ENCODE results near the gene HSPB8.

The HSPB8 gene

DNA sequence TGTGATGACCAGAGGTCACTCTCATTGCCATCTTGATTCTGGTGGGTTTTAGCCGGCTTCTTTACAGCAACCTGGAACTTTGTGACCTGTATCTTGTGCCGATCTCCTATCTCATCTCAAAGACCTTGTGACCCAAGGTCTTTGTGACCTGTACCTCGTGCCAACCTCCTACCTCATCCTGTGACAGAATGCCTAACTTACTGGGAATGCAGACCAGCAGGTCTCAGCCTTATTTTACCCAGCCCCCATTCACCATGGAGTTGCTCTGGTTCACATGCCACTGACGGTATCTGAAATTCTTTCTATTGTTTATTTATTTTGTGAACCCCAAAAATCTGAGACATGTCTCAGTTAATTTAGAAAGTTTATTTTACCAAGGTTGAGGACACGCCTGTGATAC is 7.4 kb upstream of the HSPB8 start:
- DNase-seq (ENCODE audit: low read depth) = no peak

DNA sequence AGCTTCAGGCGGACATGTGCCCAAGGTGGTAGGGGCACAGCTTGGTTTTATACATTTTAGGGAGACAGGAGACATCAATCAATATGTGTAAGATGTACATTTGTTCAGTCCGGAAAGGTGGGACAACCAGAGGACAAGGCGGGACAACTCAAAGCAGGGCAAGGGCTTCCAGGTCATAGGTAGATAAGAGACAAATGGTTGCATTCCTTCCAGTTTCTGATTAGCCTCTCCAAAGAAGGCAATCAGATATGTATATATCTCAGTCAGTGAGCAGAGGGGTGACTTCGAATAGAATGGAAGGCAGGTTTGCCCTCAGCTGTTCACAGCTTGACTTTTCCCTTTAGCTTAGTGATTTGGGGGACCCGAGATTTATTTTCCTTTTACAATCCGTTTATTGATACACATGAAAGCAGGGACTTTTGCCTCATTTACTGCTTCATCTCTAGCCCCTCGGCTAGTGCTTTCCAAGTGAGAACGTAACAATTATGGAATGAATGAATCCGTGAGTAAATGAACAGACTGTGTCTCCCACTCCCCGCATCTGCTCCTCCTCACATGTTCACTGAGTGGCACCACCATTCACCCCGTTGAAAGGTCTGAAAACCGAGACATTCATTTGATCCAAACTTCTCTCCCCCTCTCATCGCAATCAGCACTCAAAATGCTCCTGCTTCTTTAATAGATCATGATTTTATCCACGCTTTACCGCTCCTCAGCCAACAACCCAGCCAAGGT is 6.9 kb upstream of the HSPB8 start:
- no peak for DNase-seq (ENCODE audit: low read depth)

DNA sequence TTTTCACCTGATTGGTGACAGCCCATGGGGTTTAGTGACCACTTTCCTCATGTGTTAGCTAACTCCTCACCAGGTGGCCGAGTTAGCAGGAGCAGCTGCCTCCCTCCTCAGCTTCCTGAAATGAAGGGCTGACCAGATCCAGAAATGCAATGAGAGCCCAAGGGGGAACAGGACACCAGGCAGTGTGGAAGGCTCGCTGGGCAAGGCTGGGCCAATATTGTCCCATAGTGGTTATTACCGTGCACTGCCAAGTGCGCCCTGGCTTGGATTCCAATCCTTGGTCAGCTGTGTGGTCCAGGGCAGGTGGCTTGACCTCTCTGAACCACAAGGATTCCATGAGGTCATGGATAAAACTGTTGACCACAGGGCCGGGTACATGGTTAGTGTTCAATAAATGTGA is 3.6 kb upstream of the HSPB8 start:
- DNase-seq (ENCODE audit: low read depth) = no peak

DNA sequence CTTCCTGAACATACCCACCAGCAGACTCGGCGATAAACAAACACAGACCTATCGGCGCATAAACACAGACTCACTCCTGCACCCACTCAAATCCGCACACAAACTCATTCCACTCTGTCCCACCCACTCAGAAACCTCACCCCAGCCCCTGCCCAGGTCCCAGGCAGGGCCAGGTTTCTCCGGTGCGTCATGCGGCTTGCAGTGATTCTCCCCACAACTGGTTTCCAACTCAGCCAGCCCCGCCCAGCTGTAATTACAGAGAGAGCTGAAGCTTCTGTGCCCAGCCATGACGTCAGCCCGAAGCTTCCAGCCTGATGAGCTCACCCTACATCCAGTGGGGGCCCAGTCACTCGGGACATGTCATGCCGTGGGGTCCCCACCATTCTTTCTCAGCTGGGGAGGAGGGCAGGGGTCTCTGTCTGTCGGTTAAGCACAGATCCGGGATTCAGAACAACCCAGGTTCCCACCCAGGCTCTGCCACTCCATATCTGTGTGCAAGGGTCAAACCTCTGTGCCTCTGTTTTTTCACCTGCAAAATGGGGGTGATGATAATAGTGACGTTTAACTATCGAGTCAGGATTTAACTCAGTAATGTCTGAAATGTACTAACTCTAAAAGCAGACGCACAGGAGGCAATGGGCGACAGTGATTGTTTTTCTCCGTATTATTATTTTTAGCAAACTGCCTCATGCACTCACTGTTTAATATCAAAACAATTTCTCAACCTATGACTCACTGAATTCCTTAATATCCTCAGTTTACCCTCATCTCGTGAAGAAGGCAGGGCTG is 2.3 kb upstream of the HSPB8 start:
- no peak for DNase-seq (ENCODE audit: low read depth)

DNA sequence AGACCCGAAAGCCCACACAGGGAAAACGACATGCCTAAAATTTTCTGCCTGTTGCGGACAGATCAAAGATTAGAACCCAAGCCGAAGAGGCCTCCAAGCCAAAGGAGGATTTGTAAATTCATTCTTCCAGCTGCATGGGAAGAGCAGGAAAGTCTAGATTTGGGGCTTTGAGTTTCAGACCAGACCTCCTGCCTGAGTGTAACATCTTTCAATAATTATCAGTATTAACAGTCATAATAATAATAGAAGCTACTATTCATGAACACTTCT is 1.7 kb upstream of the HSPB8 start:
- DNase-seq (ENCODE audit: low read depth) = no peak

DNA sequence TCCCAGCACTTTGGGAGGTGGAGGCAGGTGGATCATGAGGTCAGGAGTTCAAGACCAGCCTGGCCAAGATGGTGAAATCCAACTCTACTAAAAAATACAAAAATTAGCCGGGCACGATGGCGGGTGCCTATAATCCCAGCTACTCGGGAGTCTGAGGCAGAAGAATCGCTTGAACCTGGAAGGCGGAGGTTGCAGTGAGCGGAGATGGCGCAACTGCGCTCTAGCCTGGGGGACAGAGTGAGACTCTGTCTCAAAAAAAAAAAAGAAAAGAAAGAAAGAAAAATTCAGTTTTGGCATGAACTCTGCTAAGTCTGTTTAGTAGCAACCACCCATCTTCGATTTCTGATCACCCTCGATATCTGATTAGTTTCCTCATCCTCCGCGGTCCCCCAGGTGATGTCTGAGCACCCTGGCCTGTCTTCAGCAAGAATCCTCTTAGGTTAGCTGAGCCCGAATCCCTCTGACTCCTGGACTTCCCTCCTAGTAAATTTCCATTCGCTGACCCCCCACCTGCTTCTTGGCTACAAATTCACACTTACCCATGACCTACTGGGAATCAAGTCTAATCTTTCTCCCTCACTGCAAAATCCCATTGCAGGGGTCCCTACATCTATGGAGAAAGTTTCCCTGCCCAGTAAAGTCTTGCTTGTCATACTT is 879 bp upstream of the HSPB8 start:
- DNase-seq (ENCODE audit: low read depth) = no peak

DNA sequence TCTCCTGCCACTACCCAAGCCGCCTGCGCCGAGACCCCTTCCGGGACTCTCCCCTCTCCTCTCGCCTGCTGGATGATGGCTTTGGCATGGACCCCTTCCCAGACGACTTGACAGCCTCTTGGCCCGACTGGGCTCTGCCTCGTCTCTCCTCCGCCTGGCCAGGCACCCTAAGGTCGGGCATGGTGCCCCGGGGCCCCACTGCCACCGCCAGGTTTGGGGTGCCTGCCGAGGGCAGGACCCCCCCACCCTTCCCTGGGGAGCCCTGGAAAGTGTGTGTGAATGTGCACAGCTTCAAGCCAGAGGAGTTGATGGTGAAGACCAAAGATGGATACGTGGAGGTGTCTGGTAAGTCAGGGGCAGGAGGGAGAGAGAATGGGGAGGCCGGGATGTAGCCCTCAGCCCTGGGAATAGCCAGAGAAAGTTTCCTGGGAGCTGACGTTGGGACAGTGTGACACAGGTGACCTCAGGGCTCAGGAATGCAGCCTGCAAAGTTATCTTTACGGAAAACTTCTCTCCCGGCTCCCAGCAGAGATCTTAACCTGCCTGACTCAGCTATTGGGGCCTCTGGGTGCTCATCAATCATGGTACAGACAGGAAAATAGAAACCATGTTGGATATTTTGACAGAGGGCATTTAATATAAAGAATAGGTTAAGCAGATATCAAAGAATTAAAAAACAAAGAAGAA is 747 bp downstream of the HSPB8 start:
- DNase-seq (ENCODE audit: low read depth) = no peak

DNA sequence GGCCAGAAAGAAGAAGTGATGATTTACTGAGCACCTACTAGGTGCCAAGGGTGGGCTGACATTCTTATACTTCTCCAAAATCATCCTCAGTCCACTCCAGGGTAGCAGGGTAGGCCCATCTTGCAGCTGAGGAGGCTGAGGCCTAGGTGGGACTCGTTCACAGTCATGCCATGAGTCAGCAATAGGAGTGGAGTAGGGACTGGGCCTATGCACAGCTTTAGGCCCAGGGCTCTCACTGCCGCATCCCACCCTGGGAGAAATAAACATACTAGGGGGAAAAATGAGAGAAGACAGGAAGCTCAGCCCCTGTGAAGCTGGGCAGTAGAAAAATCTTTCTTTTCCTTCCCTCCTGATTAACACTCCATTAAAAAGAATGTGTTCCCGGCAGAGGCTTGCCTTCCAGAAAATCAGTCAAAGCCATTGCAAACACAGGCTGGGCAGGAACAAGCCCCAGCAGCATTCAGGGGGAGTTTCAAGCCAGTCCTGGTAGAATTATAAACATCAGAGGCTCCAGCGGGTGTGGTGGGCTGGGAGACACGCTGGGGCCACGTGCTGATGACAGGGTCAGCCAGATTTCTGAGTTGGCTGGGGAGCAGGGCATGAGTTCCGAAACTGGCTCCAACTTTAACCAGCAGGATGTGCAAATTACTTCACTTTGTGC is 1.8 kb downstream of the HSPB8 start:
- no peak for DNase-seq (ENCODE audit: low read depth)

DNA sequence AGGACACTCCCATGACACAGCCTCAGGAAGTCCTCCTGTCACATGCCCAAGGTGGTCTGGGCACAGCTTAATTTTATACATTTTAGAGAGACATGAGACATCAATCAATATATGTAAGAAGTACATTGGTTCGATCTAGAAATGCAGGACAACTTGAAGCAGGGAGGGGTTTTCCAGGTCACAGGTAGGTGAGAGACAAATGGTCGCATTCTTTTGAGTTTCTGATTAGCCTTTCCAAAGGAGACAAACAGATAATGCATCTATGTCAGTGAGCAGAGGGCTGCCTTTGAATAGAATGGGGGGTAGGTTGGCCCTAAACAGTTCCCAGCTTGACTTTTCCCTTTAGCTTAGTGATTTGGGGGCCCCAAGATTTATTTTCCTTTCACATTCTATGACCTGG is 2.5 kb downstream of the HSPB8 start:
- no peak for DNase-seq (ENCODE audit: low read depth)

DNA sequence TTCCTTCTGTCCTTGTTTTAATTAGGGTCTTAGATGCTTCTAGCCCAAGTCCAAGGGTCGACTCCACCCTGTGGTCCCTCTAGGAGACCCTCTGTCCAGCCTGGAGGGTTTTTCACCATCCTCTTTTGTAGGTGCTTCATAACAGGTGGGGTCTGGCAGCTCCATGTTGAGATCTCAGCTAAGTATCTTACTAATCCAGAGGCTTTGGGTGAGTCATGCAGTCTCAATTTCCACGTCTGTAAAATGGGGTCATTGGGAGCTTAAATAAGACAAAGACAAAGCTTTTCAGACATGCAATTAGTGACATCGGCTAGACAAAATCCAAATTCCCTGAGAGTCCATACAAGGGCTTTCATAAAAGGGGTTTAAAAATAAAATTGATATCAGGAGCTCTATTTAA is 3.2 kb downstream of the HSPB8 start:
- DNase-seq (ENCODE audit: low read depth) = no peak

DNA sequence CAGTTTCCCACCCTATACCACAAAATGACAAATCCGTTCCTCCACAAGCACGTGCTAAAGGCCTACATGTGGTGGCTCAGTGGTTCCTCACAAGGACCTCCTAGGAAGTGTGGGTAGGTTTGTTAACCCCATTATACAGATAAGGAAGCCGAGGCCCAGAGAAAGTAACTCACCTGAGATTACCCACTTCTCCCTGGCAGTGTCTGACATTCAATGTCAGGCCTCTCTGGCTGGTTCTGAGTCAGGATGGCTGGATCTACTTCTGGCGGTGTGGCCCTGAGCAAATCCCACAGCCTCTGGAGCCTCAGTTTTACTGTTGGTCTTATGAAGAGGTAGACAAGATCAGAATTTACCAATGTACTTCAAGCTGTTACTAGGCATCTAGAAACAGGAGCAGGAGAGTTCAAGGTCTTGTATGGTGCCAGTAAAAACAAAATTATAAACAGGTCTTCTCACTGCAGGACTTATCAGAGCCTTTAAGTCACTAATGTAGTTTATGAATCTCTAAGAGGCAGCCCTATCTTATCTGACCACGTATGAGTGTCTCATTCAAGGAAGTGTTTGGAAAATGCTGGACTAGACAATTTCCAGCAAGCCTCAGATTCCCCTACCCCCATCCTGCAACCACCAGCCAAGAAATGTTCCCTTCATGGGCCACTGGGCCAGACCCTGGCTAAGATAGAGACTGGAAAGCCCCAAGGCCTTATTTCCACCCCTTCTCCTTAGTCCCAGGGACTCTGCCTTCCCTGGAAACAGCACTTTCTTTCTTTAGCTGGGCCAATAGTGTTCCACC is 4.2 kb downstream of the HSPB8 start:
- no peak for DNase-seq (ENCODE audit: low read depth)

DNA sequence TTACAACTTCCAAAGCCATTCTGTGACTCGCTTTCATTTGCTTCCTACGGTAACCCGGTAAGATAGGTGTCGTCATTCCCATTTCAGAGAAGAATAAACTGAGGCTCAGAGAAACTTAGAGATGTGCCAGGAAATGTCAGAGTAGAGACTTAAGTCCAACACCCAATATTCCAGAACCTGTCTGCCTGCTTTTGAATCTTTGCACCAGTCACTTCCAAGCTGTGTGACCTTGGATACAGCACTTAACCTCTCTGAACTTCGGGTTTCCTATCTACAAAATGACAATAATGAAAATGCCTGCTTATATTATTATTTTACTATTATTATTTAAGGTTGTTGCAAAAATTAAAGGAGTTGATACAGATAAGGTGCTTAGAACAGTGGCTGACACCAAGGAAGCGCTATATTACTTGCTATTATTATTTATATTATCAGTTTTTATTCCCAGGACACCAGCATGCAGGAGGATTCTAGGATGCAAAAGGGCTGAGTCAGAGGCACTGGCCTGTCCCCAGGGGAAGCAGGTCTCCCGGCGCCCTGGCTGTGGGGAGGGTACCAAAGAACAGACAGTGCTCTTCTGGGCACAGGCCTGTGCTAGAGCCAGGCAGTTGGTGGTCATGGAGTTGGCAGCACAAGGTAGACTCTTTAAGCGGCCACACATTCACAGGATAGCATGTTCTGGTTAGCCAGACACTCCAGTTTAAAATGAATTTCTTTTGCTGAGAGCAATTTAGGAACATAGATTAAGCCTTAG is 5.4 kb downstream of the HSPB8 start:
- DNase-seq (ENCODE audit: low read depth) = no peak

DNA sequence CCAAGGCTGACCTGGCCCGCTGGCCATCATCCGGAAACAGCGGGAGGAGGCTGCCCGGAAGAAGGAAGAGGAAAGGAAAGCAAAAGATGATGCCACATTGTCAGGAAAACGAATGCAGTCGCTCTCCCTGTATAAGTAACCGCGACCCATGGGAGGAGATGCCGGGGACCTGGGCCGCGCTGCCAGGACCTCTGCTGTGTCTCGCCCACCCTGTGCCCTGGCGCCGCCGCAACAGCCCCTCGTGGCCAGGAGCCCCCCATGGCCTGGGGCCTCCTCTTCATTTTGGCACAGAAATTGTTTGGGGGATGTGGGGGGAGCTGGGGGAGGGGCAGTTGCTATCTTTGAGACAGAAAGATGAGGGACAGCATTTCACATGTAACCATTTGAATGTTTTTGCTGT is 16.5 kb downstream of the HSPB8 start:
- no peak for DNase-seq (ENCODE audit: low read depth)

DNA sequence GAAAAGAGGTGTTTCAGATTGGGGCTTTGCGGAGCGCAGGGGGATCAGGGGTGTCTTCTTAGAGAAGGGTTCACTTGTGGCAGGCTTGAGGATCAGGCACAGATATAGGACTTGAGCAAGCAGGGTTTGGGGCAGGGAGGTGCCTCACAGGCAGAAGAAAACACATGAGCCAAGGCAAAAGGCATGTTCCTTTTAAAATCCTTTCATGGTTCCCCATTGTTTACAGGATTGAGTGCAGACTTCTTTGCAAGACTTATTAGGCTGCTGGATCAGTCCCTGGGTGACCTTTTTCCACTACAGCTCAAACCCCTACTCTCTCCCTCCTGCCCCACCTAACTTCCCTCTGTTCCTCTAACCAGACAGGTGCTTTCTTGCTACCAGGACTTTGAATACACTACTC is 19.7 kb downstream of the HSPB8 start:
- DNase-seq (ENCODE audit: low read depth) = no peak

DNA sequence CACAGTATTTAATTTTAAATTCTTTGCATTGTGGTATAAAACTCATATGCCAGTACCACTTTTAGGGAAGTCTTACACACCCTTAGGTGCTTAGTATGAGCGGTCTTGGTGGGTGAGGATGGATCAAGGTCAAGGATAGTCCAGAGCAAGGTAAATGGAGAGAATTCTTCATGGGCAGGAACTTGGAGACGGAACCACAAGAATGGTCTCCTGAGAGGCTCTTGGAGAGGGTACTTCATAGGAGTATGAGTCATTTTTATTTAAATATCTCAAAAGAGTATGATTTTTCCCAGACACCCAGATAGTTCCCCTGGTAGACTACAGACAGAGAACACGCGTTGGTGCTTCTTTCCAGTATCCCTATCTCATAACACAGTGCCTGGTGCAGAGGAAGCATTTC is 21.9 kb downstream of the HSPB8 start:
- no peak for DNase-seq (ENCODE audit: low read depth)

DNA sequence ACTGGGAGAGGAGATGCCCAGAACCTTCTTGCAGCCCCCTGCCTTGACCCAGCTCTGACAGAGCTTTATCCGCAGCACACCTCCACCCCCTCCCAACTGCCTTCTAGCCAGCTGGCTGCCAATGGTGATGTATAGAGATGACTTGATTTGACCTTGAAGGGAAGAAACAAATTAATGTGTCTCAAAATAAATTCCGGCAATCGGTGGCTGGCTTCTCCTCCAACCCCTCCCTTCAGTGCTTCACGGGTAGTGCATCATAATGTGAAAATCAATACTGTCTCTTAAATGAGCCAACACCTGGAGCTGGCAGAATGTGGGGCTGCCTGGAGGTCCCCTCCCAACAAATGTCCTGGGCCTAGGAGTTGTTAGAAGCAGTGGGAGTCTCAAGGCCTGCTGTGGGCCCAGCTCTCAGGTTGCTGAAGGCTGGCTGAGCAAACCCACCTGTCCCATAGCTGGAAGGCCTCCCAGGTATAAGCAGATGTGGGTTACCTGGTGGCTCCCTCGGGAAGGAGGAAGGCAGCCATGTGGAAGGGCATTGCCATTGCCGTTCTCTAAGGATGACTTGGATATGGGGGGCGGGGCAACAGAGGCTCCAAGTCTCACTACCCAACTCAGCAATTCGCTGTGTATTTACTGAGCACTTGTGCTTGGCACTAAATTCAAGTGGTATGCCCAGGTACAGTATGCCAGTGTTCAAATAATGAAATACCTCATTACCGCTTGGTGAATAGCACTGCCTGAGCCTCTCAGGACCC is 23.2 kb downstream of the HSPB8 start:
- DNase-seq (ENCODE audit: low read depth) = no peak

DNA sequence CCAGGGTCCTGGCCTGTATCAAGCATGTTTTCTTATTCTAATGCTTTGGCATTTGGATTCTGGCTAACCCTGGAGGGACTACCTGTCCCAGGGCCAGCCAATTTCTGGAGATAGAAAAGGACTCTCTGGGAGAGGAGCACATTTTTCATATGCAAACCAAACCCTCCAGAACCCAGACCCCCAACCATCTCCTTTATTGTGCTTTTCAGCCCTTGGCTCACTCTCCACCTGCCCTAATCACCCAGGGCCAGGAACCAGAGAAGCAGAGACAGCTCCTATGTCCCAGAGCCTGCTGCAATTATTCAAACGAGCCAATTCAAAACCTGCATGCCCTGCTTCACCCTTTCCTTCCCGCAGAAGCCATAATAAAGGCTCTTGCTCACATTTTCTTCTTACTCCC is 23.8 kb downstream of the HSPB8 start:
- no peak for DNase-seq (ENCODE audit: low read depth)

DNA sequence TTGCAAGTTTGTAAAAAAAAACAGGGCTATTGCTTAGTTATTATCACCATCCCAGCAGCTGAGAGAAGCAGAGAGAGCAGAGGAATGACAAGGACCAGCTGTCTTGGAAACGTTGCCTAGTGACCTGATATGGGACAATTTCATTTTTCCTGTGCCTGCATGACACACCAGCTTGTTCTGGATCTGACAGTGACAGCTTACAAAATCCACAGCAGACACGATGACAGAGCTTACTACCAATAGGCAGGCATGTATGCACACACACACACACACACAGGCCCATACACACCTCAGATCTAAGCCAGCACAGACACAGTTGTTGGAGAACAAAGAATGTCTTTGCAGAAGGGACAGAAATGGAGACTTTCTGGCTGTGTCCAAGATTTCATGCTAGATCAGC is 25.4 kb downstream of the HSPB8 start:
- no peak for DNase-seq (ENCODE audit: low read depth)

DNA sequence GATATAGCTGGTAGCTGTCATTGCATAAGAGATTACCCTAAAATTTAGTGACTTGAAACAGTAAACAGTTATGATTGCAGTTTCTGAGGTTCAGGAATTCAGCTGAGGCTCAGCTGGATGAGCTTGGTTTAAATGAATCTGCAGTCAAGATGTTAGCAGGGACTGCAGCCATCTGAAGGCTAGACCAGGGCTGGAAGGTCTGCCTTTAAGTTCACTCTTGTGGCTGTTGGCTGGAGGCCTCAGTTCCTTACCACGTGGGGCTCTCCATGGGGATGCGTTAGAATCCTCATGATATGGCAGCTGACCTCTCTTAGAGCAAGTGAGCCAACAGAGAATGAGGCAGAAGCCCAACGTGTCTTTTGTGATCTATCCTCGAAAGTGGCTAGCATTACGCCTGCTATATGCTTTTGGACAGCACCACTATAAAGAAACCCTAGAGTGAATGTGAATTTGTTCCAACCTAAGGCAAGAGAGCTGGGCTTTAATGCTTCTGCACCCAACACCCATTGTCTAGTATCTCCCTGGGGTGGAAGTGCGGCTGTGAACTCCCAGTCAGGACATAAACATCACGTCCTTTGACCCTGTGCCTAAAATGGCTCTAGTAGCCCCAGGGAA is 26.0 kb downstream of the HSPB8 start:
- no peak for DNase-seq (ENCODE audit: low read depth)

Data from stimulated activated CD8-positive, alpha-beta memory T cell treated with anti-CD3 and anti-CD28 coated beads, Interleukin-12 subunit alpha, Interleukin-12 subunit beta, amount 100 ng/mL, for 1 hour (primary cell).